HG02852 (cell line): ENCODE data around the gene PGM1.

Source experiments
- ATAC-seq: cut with Tn5 transposase; IDR thresholded peaks from one replicate; pipeline ENCODE4 v1.9.1; 2021; ENCODE audit warnings: mild to moderate bottlenecking, moderate library complexity; ENCODE audit not compliant: unreplicated experiment

The PGM1 gene

GRCh38 chr1:63691701-63692425 lies 98.7 kb downstream of the PGM1 start:
- peak; percentile 62 for ATAC-seq

DNA sequence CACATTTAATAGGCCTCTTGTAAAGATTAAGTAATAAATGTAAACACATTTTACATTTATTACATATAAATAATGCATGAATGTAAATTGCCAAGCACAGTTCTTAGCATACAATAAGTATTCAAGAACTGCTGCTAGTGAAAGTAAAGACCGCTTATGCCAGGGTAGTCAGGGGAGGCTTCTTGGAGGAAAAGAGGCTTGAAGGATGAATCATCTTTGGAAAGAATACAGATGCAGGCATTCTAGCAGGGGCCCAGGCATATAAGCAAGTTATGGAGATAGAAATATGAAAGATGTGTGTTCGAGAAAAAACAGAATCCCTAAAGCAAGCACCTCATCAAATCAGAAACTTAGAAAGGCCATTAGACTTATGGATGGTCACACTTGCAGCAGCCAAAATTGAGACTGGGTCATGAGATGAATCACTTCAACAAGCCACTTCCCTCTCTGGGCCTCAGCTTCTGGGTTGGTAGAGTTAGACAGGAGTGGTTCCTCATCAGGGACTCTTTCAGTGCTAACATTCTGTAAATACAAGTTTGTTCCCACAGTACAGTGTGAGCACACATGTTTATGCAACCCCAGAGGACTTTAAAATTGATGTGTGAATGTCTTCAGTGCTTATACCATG lies 100.8 kb downstream of the PGM1 start:
- ATAC-seq, result peak; percentile 83

DNA sequence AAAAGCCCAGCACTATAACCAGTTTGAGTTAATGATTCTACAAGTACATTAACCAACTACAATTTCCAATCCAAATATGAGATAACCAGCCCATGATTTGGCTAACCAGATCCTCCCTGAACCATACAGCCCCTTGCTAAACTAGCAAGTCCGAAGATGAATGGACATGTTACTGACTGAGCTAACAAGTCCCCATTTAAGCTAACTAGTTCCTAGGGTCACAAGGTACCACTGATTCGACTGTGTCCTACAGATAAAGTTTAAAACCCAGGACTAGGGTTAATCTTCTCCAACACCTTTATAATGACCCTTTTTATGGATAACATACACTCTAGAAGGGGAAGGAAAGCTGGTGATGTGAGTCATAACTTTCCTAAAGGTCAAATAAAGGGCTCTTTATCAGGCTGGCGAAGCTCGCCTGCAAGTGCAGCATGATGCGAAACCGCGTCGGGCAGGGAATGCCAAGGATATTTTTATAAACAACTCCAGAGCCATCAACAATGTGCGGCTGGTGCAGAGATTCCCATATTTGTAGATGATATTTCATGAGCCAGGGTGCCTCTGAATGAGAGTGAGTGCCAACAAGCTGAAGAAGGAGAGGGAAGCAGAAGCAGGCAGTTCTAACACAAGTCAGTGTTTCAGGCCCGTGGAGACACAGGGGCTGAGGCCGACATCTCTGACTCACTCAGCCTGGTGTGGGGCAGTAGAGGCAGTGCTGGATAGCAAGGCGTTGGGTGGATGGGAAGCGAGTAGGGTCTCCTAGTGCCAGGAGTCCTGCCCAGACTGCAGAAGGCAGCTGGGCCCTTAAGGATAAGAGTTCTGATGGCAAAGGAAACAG lies 105.0 kb downstream of the PGM1 start:
- ATAC-seq, result no peak

- ATAC-seq, result no peak
These were observed 108.0 kb downstream of the PGM1 start for GRCh38 chr1:63701187-63701586.

GRCh38 chr1:63703701-63704107 lies 110.5 kb downstream of the PGM1 start:
- ATAC-seq, result no peak

GRCh38 chr1:63704443-63704842 lies 111.2 kb downstream of the PGM1 start:
- no peak for ATAC-seq

DNA sequence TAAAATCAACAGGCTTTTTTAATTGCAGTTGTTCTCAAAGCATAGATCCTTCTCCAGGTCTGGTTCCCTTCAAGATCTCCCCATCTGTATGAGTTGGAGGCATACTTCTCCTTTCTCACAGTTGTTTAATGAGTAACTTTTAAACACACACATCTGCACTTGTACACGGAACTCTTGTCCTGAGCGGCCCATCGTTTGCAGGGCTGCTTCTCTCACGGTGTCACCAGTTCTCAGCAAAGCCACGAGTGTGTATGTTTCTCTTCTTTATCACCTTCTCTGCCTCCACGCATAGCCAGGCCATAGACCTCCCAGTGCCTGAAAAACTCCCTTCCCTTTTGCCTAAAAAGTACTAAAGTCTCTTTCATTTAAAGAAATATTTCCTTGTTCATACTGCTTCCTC lies 111.9 kb downstream of the PGM1 start:
- ATAC-seq, result no peak

DNA sequence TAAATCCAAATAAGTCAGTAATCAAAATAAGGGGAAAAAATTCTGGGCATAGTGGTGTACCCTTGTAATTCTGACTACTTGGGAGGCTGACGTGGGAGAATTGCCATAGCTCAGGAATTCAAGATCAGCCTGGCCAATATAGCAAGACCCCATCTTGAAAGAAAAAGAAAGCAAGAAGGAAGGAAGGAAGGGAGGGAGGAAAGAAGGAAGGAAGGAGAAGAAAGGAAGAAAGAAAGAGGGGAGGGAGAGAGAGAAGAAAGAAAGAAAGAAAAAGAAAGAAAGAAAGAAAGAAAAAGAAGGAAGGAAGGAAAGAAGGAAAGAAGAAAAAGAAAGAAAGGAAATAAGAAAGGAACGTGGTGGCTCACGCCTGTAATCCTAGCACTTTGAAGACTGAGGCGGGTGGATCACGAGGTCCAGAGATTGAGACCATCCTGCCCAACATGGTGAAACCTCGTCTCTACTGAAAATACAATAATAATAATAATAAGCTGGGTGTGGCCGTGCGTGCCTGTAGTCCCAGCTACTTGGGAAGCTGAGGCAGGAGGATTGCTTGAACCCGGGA lies 116.1 kb downstream of the PGM1 start:
- ATAC-seq, result no peak
